Thoracic aorta (tissue), 2 donors: ENCODE measurements around the gene TNS3. TPM values are rescaled to one million over a fixed set of nuclear protein-coding genes. Genes with fewer than 3 reads are reported as not detected.

Experiments used
- ATAC-seq: fragments of 150-250 bp; one replicate; pipeline ENCODE4 v1.8.0; 2017; ENCODE audit warnings: low read depth; ENCODE audit not compliant: insufficient number of reproducible peaks, low FRiP score
- DNase-seq: peaks from one replicate; pipeline ENCODE4 v3.0.0-alpha.2; 2020; ENCODE audit warnings: low spot score
- H3K27ac ChIP-seq, 2 donors: fragments of 200-600 bp; sonication (generic); 1 replicate in 1 of 2; 2 replicates in 1 of 2; pipeline ENCODE4 v1.5.1; 2016; ENCODE audit warnings: mild to moderate bottlenecking in 2 of 2, moderate library complexity in 2 of 2
- H3K27me3 ChIP-seq: fragments of 200-600 bp; sonication (generic); replicated peaks from 2 replicates; pipeline ENCODE4 v1.6.0; 2016; ENCODE audit warnings: mild to moderate bottlenecking; ENCODE audit not compliant: insufficient read depth
- H3K36me3 ChIP-seq: fragments of 200-600 bp; sonication (generic); one replicate; pipeline ENCODE4 v1.5.1; 2016
- H3K4me1 ChIP-seq, 2 donors: fragments of 200-600 bp; sonication (generic); 1 replicate in 1 of 2; 2 replicates in 1 of 2; pipeline versions ENCODE4 v1.5.1 to v1.6.0; 2016; ENCODE audit warnings: low read depth in 2 of 2, mild to moderate bottlenecking in 1 of 2; ENCODE audit not compliant: control insufficient read depth in 1 of 2
- H3K4me3 ChIP-seq: fragments of 200-600 bp; sonication (generic); 2 replicates; pipeline ENCODE4 v1.5.1; 2016; ENCODE audit warnings: mild to moderate bottlenecking
- H3K9me3 ChIP-seq: fragments of 200-600 bp; sonication (generic); 2 replicates; pipeline ENCODE4 v1.5.1; 2016
- CTCF ChIP-seq: fragments of 200-600 bp; sonication (generic); IDR thresholded peaks from one replicate; pipeline ENCODE4 v1.5.1; 2019; ENCODE audit warnings: antibody characterized with exemption
- total RNA-seq, 2 donors: library from RNA; depleted of rRNA; stranded (reverse); fragments of >200 nt; gene quantifications; one replicate each; pipeline versions ENCODE4 v1.1.0 to v1.2.3, GENCODE V29; 2016

TNS3 gene
- total RNA-seq, 2 donors from 2014 or later = 138 to 151 TPM

- no peak for TF ChIP-seq CTCF
- Histone ChIP-seq H3K9me3 (no peaks in the 10 kb centered on the region), H3K4me3 (peak overlapping the region; percentile 53), H3K27me3 (no peaks in the 10 kb centered on the region), H3K27ac (peak overlapping the region; percentile 87 to 91), H3K4me1 (peaks cover 39 to 83% of the 10 kb centered on the region in 2 donors), H3K36me3 (no peaks in the 10 kb centered on the region)
- DNase-seq (no peak), ATAC-seq (no peak)
Measured at GRCh38 chr7:47572094-47572445, 9.8 kb downstream of the TNS3 start.

DNA sequence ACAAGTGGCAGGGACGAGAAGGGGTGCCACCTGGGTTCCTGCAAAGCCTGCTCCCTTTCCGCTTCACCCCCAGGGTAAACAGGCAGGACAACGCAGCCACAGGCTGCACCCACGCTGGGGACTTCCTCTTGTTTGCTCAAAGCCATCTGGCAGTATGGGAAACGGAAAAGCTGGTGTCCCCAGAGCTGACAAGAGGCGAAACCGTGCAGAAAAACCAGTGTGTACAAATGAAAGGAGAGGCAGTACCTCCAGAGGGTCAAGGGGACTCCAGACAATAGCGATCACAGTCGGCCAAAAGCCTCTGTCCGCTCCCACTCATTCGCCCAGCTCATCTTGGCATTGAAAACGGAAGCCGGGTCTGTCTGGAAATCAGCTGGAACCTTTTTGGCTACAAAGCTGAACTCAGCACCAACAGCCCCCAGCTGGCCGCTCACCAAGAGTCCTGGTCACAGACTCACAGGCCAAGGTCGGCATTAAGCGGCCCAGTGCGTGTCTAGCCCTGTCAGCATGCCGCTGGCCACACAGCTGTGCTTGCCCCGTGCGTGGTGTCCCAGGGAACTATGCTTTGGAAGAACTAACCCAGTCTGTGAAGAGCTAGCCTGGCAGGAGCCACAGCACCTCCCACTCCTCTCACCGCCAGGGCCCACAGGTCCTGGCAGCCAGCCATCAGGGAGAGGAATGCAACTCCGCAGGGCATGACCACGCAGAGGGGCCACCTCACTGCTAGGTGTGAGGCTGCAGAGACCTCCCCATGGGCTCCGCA is 10.4 kb downstream of the TNS3 start:
- H3K9me3 ChIP-seq = no peaks in the 10 kb centered on the region
- peaks cover 37 to 77% of the 10 kb centered on the region in 2 donors for H3K4me1 ChIP-seq
- peak overlapping the region; percentile 87 to 91 for H3K27ac ChIP-seq
- TF ChIP-seq CTCF = peak; percentile 11
- H3K36me3 ChIP-seq = no peaks in the 10 kb centered on the region
- peak overlapping the region; percentile 53 for H3K4me3 ChIP-seq
- peak; percentile 16 for ATAC-seq
- DNase-seq = peak; percentile 63
- no peaks in the 10 kb centered on the region for H3K27me3 ChIP-seq

- peaks cover 31 to 76% of the 10 kb centered on the region in 2 donors for H3K4me1 ChIP-seq
- ATAC-seq = peak; percentile 50
Measured at GRCh38 chr7:47570649-47571050, 11.3 kb downstream of the TNS3 start.

GRCh38 chr7:47568547-47568946 is 13.4 kb downstream of the TNS3 start:
- no peak overlapping the region for H3K27ac ChIP-seq
- H3K4me3 ChIP-seq = no peak overlapping the region
- H3K27me3 ChIP-seq = no peaks in the 10 kb centered on the region
- ATAC-seq = no peak
- peaks cover 24 to 57% of the 10 kb centered on the region in 2 donors for H3K4me1 ChIP-seq
- no peak for TF ChIP-seq CTCF
- DNase-seq = no peak
- no peaks in the 10 kb centered on the region for H3K36me3 ChIP-seq
- no peaks in the 10 kb centered on the region for H3K9me3 ChIP-seq

More at GRCh38 chr7:47570649-47571050, 11.3 kb downstream of the TNS3 start:
- H3K27me3 ChIP-seq = no peaks in the 10 kb centered on the region
- DNase-seq = no peak
- H3K27ac ChIP-seq = peak overlapping the region; percentile 87 to 91
- no peaks in the 10 kb centered on the region for H3K36me3 ChIP-seq
- H3K4me3 ChIP-seq = peak overlapping the region; percentile 53
- H3K9me3 ChIP-seq = no peaks in the 10 kb centered on the region
- no peak for TF ChIP-seq CTCF

GRCh38 chr7:47568056-47568455 is 13.9 kb downstream of the TNS3 start:
- Histone ChIP-seq H3K36me3 (no peaks in the 10 kb centered on the region), H3K27me3 (no peaks in the 10 kb centered on the region), H3K9me3 (no peaks in the 10 kb centered on the region), H3K27ac (no peak overlapping the region), H3K4me1 (peaks cover 21 to 53% of the 10 kb centered on the region in 2 donors), H3K4me3 (no peak overlapping the region)
- no peak for ATAC-seq
- DNase-seq = no peak
- no peak for TF ChIP-seq CTCF
